Measurements from ENCODE around the gene BRI3. TPM values are rescaled to one million over a fixed set of nuclear protein-coding genes. Genes with fewer than 3 reads are reported as not detected.

The BRI3 gene
- total and polyA plus RNA-seq, 2 of the 8 experiments (the other 6 are each of a cell fraction or from before 2014, with no cell fraction given): 77.5 to 93.4 TPM

GRCh38 chr7:98248156-98248555 is 33.3 kb upstream of the BRI3 start:
- H3K27ac ChIP-seq (ENCODE audit: low read depth, low read length): no peak overlapping the region
- H3K56ac ChIP-seq (replicated peaks; ENCODE audit: insufficient read length, low read depth, low read length): no peak overlapping the region
- no peak overlapping the region for H4K5ac ChIP-seq (ENCODE audit: insufficient read length, low read depth, low read length)
- no peak overlapping the region for H2BK120ac ChIP-seq (replicated peaks; ENCODE audit: low read depth, low read length)
- peaks cover 6% of the 10 kb centered on the region for H3K23me2 ChIP-seq (ENCODE audit: low read depth, low read length)
- no peak overlapping the region for H2BK5ac ChIP-seq (ENCODE audit: low read depth, low read length)
- no peak overlapping the region for H2BK12ac ChIP-seq (ENCODE audit: low read depth, low read length)
- no peak for TF ChIP-seq POLR2AphosphoS5 (IDR thresholded peaks at IDR 0.05; ENCODE audit: low read depth, low read length)
- no peak for TF ChIP-seq ASH2L (IDR thresholded peaks at IDR 0.05; ENCODE audit: low read length)
- H3K27me3 ChIP-seq (replicated peaks in 1 of 4; ENCODE audit: control insufficient read depth in 3 of 4, extremely low read depth in 1 of 4, insufficient read depth in 3 of 4, low read length in 3 of 4): no peaks in the 10 kb centered on the region; a peak in 1 of 7 replicates
- H3K36me3 ChIP-seq (ENCODE audit: control insufficient read depth in 2 of 4, insufficient read depth in 4 of 4, low read length in 3 of 4): no peaks in the 10 kb centered on the region
- no peak overlapping the region for H3K4ac ChIP-seq (replicated peaks; ENCODE audit: insufficient read length, low read depth, low read length)
- H3K4me1 ChIP-seq (replicated peaks in 1 of 4; ENCODE audit: control insufficient read depth in 3 of 4, insufficient read depth in 4 of 4, low read length in 3 of 4): peaks cover 0 to 14% (median 3%) of the 10 kb centered on the region in 4 experiments; a peak in 4 of 7 replicates
- peaks cover 0 to 5% of the 10 kb centered on the region in 2 experiments; a peak in 1 of 4 replicates for H3K79me2 ChIP-seq (ENCODE audit: control insufficient read depth in 1 of 2, insufficient read depth in 2 of 2, low read length in 2 of 2)
- H2BK20ac ChIP-seq (ENCODE audit: low read length): no peak overlapping the region
- H3K9ac ChIP-seq (replicated peaks in 1 of 4; ENCODE audit: extremely low read depth in 1 of 4, low read depth in 3 of 4, low read length in 3 of 4): no peak overlapping the region
- H2BK15ac ChIP-seq (ENCODE audit: low read length): no peak overlapping the region
- no peaks in the 10 kb centered on the region; the same call in 1 of the 2 replicates for H3K79me1 ChIP-seq (ENCODE audit: low read depth, low read length)
- no peak for DNase-seq (ENCODE audit: low read depth in 1 of 2, low spot score in 2 of 2)
- ChIA-PET POLR2A (ENCODE audit: partially characterized antibody) (no interaction called here), CTCF (ENCODE audit: partially characterized antibody) (no interaction called here)
- no peak overlapping the region for H4K91ac ChIP-seq (replicated peaks; ENCODE audit: insufficient read length, low read length)
- no peak overlapping the region for H3K18ac ChIP-seq (ENCODE audit: extremely low read depth, low read length)
- no peak for FAIRE-seq
- no peak overlapping the region for H3K4me2 ChIP-seq (ENCODE audit: insufficient read depth in 1 of 2, low read depth in 2 of 2, low read length in 2 of 2)
- WGBS, 2 experiments (ENCODE audit: extremely low coverage in 1 of 2, insufficient coverage in 1 of 2, insufficient read length in 1 of 2, insufficient replicate concordance in 2 of 2, low coverage in 1 of 2, low lambda C conversion rate in 2 of 2, missing lambda C conversion rate in 1 of 2): 96% methylated on average over 11 of the region's 12 CpGs; no CpG with 5 or more reads in 1 of the 2 experiments
- no peak overlapping the region for H3K23ac ChIP-seq (ENCODE audit: insufficient read length)
- H4K20me1 ChIP-seq (replicated peaks in 1 of 2; ENCODE audit: control insufficient read depth in 1 of 2, insufficient read depth in 2 of 2, low read length in 2 of 2): no peaks in the 10 kb centered on the region
- no peaks in the 10 kb centered on the region for H3K9me3 ChIP-seq (ENCODE audit: insufficient read depth in 2 of 2, low read depth in 1 of 2, low read length in 1 of 2)
- H3K14ac ChIP-seq (ENCODE audit: insufficient read length): no peak overlapping the region
- no peak overlapping the region for H3K4me3 ChIP-seq (ENCODE audit: extremely low read depth in 1 of 4, insufficient read depth in 2 of 4, low read depth in 3 of 4, low read length in 4 of 4)
- no peak overlapping the region for H2AFZ ChIP-seq (ENCODE audit: low read length)
- H4K8ac ChIP-seq (ENCODE audit: extremely low read depth, insufficient read depth, low read length): no peak overlapping the region
- no peak overlapping the region for H2AK5ac ChIP-seq (ENCODE audit: low read depth, low read length)
